NT2/D1 (cell line): ENCODE data around the gene PLA2G2C.

ENCODE experiments used
- YY1 ChIP-seq: IDR thresholded peaks from 2 replicates; pipeline ENCODE4 v1.6.1; 2011; ENCODE audit not compliant: insufficient read length, insufficient read depth
- ZNF274 ChIP-seq: IDR thresholded peaks from 2 replicates; pipeline ENCODE4 v1.6.1; 2011; ENCODE audit warnings: mild to moderate bottlenecking, low read depth, low read length

GRCh38 chr1:20199840-20200239 is 13.5 kb upstream of the PLA2G2C start:
- no peak for TF ChIP-seq ZNF274
- no peak for TF ChIP-seq YY1
